ENCODE measurements around the gene SLC12A9. TPM values are rescaled to one million over a fixed set of nuclear protein-coding genes. Genes with fewer than 3 reads are reported as not detected.

SLC12A9 gene
- total and polyA plus RNA-seq, 2 of the 8 experiments (the other 6 are each of a cell fraction or from before 2014, with no cell fraction given): 31.4 to 40.1 TPM

- H3K9me3 ChIP-seq (ENCODE audit: insufficient read depth in 2 of 2, low read depth in 1 of 2, low read length in 1 of 2): no peaks in the 10 kb centered on the region
- no peak overlapping the region for H3K9ac ChIP-seq (replicated peaks in 1 of 4; ENCODE audit: extremely low read depth in 1 of 4, low read depth in 3 of 4, low read length in 3 of 4)
- peaks cover 0 to 4% of the 10 kb centered on the region in 2 experiments for H4K20me1 ChIP-seq (replicated peaks in 1 of 2; ENCODE audit: control insufficient read depth in 1 of 2, insufficient read depth in 2 of 2, low read length in 2 of 2)
- H3K23ac ChIP-seq (ENCODE audit: insufficient read length): no peak overlapping the region
- no peak overlapping the region for H4K5ac ChIP-seq (ENCODE audit: insufficient read length, low read depth, low read length)
- POLR2A ChIA-PET (ENCODE audit: partially characterized antibody): interaction anchor here (0.6 to 2.1 kb wide), 5 partner anchors 10 to 61 kb away, joined by 3 to 5 read pairs (median 3); partner anchors contain the start of gene SRRT
- no peak overlapping the region for H4K8ac ChIP-seq (ENCODE audit: extremely low read depth, insufficient read depth, low read length)
- H2BK120ac ChIP-seq (replicated peaks; ENCODE audit: low read depth, low read length): no peak overlapping the region
- H2BK12ac ChIP-seq (ENCODE audit: low read depth, low read length): no peak overlapping the region
- peaks cover 6 to 25% (median 11%) of the 10 kb centered on the region in 4 experiments; a peak in 7 of 8 replicates for H3K36me3 ChIP-seq (ENCODE audit: control insufficient read depth in 2 of 4, insufficient read depth in 4 of 4, low read length in 3 of 4)
- no peak overlapping the region for H2BK20ac ChIP-seq (ENCODE audit: low read length)
- no peaks in the 10 kb centered on the region for H3K27me3 ChIP-seq (replicated peaks in 1 of 4; ENCODE audit: control insufficient read depth in 3 of 4, extremely low read depth in 1 of 4, insufficient read depth in 3 of 4, low read length in 3 of 4)
- no peak overlapping the region for H3K4me2 ChIP-seq (ENCODE audit: insufficient read depth in 1 of 2, low read depth in 2 of 2, low read length in 2 of 2)
- FAIRE-seq (no peak), DNase-seq (ENCODE audit: low read depth in 1 of 2, low spot score in 2 of 2) (no peak)
- no peak overlapping the region for H4K91ac ChIP-seq (replicated peaks; ENCODE audit: insufficient read length, low read length)
- H3K18ac ChIP-seq (ENCODE audit: extremely low read depth, low read length): no peak overlapping the region
- WGBS, 2 experiments (ENCODE audit: extremely low coverage in 1 of 2, insufficient coverage in 1 of 2, insufficient read length in 1 of 2, insufficient replicate concordance in 2 of 2, low coverage in 1 of 2, low lambda C conversion rate in 2 of 2, missing lambda C conversion rate in 1 of 2): 88% methylated on average over 12 of the region's 12 CpGs; no CpG with 5 or more reads in 1 of the 2 experiments
- peaks cover 5% of the 10 kb centered on the region for H3K79me1 ChIP-seq (ENCODE audit: low read depth, low read length)
- H3K27ac ChIP-seq (ENCODE audit: low read depth, low read length): no peak overlapping the region
- H2AK5ac ChIP-seq (ENCODE audit: low read depth, low read length): no peak overlapping the region
- peaks cover 2 to 16% (median 11%) of the 10 kb centered on the region in 4 experiments for H3K4me1 ChIP-seq (replicated peaks in 1 of 4; ENCODE audit: control insufficient read depth in 3 of 4, insufficient read depth in 4 of 4, low read length in 3 of 4)
- no peak overlapping the region for H2BK15ac ChIP-seq (ENCODE audit: low read length)
- H3K4ac ChIP-seq (replicated peaks; ENCODE audit: insufficient read length, low read depth, low read length): no peak overlapping the region
- no peak overlapping the region for H3K14ac ChIP-seq (ENCODE audit: insufficient read length)
- H3K23me2 ChIP-seq (ENCODE audit: low read depth, low read length): peaks cover 6% of the 10 kb centered on the region; the same call in 1 of the 2 replicates
- H3K79me2 ChIP-seq (ENCODE audit: control insufficient read depth in 1 of 2, insufficient read depth in 2 of 2, low read length in 2 of 2): peaks cover 0 to 18% of the 10 kb centered on the region in 2 experiments; a peak in 3 of 4 replicates
- no peak overlapping the region for H2AFZ ChIP-seq (ENCODE audit: low read length)
- no peak overlapping the region for H3K4me3 ChIP-seq (ENCODE audit: extremely low read depth in 1 of 4, insufficient read depth in 2 of 4, low read depth in 3 of 4, low read length in 4 of 4)
- no peak overlapping the region for H2BK5ac ChIP-seq (ENCODE audit: low read depth, low read length)
- CTCF ChIA-PET (ENCODE audit: partially characterized antibody): interaction anchor here (0.5 to 4.5 kb wide), 7 partner anchors 8 to 818 kb away, joined by 3 to 25 read pairs (median 4); partner anchors contain the start of genes SLC12A9 and SRRT
- H3K56ac ChIP-seq (replicated peaks; ENCODE audit: insufficient read length, low read depth, low read length): no peak overlapping the region
- TF ChIP-seq POLR2A (IDR thresholded peaks at IDR 0.05; ENCODE audit: control extremely low read depth in 1 of 2, low read depth in 2 of 2, low read length in 2 of 2): no peak
- TF ChIP-seq BACH1 (IDR thresholded peaks at IDR 0.05; ENCODE audit: low read length): no peak
- no peak for TF ChIP-seq SUZ12 (IDR thresholded peaks at IDR 0.05; ENCODE audit: low read length)
- TF ChIP-seq, protein P1, sequence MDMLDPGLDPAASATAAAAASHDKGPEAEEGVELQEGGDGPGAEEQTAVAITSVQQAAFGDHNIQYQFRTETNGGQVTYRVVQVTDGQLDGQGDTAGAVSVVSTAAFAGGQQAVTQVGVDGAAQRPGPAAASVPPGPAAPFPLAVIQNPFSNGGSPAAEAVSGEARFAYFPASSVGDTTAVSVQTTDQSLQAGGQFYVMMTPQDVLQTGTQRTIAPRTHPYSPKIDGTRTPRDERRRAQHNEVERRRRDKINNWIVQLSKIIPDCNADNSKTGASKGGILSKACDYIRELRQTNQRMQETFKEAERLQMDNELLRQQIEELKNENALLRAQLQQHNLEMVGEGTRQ (IDR thresholded peaks at IDR 0.05; ENCODE audit: low read length): no peak
- TF ChIP-seq ASH2L (IDR thresholded peaks at IDR 0.05; ENCODE audit: low read length): no peak
- TF ChIP-seq CTBP2 (IDR thresholded peaks at IDR 0.05; ENCODE audit: borderline replicate concordance, insufficient read depth, insufficient read length, low read length): no peak
- no peak for TF ChIP-seq KDM5A (IDR thresholded peaks at IDR 0.05; ENCODE audit: low read length)
- no peak for TF ChIP-seq RAD21 (IDR thresholded peaks at IDR 0.05 in 1 of 2, conservative IDR thresholded peaks at IDR 0.05 in 1 of 2; ENCODE audit: low read depth in 2 of 2, low read length in 2 of 2)
- TF ChIP-seq CBX5 (IDR thresholded peaks at IDR 0.05; ENCODE audit: low read depth, low read length): no peak
- TF ChIP-seq CREB1 (IDR thresholded peaks at IDR 0.05): no peak
- TF ChIP-seq RNF2 (IDR thresholded peaks at IDR 0.05; ENCODE audit: borderline replicate concordance, low read depth, low read length, missing control alignments, poor library complexity, severe bottlenecking): no peak
- no peak for TF ChIP-seq RBBP5 (IDR thresholded peaks at IDR 0.05; ENCODE audit: borderline replicate concordance, low read depth, low read length)
These were observed 11.8 kb downstream of the SLC12A9 start for GRCh38 chr7:100864263-100864845.
